Fibroblast of the aortic adventitia (primary cell): ENCODE data around the gene LEFTY2. TPM values are rescaled to one million over a fixed set of nuclear protein-coding genes. Genes with fewer than 3 reads are reported as not detected.

Experiments
- DNase-seq: peaks from one replicate; pipeline ENCODE4 v3.0.0-alpha.2; 2010; ENCODE audit warnings: low read depth
- H3K4me3 ChIP-seq: 2 replicates; pipeline ENCODE4 v1.5.1; 2011; ENCODE audit warnings: low read depth, mild to moderate bottlenecking, control low read depth, low read length, moderate library complexity
- CTCF ChIP-seq: IDR thresholded peaks from 2 replicates; pipeline ENCODE4 v1.5.1; 2011; ENCODE audit warnings: mild to moderate bottlenecking, low read length, control low read depth, inconsistent platforms; ENCODE audit not compliant: insufficient read depth
- total RNA-seq: library from RNA; depleted of rRNA; stranded (reverse); fragments of >200 nt; gene quantifications from 2 replicates; pipeline ENCODE4 v1.2.3, GENCODE V29; 2012; ENCODE audit warnings: low replicate concordance

The LEFTY2 gene
- total RNA-seq, 1 donor: 0.09 TPM

GRCh38 chr1:225903623-225904022 is 37.4 kb downstream of the LEFTY2 start:
- H3K4me3 ChIP-seq: no peak overlapping the region
- no peak for DNase-seq
- TF ChIP-seq CTCF: no peak

DNA sequence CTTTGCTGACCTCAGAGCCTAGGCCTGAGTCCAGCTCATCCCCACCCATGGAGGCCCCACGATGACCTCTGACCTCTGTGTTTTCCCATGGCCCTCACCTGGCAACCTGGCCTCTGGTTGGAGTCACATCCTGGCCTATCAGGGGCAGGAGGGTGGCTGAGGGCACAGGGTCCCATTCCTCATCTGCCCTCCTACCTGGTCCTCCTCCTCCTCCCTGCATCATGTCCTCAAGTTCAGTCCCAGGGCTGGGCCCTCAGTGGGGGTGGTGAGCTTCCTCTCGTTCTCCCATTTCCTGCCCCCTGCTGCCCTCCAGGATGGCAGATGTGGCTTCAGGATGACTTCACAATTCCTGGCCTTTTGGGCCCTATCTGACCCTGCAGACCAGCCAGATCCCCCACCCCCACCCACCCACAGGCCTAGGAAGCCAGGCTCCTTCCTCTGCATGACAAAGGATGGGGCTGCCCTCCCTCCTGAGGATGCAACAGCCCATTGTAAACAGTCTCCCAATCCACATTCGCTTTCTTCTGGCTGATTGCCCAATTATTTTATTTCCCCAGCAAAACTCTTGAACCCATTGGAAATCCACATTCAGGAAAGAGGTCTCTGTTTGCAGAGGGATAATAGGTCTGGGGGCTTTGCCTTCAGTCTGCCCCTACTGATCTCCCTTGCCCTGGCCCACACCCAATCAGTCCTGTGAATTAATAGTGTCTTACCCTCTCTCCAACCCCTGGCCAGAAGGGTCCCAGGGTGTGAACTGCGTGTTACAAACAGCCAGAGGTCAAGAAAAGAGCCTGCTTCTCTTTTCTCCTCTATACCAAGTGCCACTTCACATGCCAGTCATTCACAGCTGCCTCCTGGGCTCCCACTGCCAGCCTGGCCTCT is 41.7 kb downstream of the LEFTY2 start:
- H3K4me3 ChIP-seq: no peak overlapping the region
- no peak for DNase-seq
- TF ChIP-seq CTCF: no peak

DNA sequence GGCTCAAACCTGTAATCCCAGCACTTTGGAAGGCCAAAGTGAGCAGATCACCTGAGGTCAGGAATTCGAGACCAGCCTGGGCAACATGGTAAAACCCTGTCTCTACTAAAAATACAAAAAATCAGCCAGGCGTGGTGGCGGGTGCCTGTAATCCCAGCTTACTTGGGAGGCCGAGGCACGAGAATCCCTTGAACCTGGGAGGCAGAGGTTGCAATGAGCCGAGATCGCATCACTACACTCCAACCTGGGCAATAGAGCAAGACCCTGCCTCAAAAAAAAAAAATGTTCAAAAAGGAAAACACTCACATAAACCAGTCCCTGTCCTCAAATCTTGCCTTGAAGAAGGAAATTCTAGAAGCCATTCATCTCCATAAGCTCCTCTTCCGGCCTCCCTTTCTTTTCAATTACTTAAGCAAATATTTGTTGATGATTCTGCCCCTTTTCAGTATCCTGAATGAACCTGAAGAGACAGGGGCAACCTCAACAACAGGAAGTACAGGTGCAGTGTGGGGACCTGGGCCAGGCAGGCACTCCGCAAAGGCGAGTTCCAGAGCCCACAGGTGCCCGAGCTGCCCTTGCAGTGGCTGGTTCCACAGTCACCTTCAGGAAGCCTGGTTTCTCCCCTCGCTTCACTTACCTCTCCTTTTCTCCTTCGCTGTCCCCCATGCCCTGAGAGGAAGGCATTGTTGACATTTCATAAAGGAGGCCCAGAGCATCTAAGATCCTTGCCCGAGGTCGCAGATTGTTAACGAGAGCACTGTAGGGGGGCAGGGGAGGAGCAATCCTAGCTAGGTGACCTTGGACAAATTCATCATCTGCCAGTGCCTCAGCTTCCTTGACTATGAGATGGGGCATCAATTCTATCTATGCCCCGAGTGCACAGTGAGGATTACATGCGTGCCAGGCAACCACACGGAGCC is 43.2 kb downstream of the LEFTY2 start:
- TF ChIP-seq CTCF: no peak

GRCh38 chr1:225896937-225897549 is 44.0 kb downstream of the LEFTY2 start:
- no peak for TF ChIP-seq CTCF
- no peak overlapping the region for H3K4me3 ChIP-seq

More for the DNA sequence above, 43.2 kb downstream of the LEFTY2 start:
- no peak overlapping the region for H3K4me3 ChIP-seq
- DNase-seq: no peak

DNA sequence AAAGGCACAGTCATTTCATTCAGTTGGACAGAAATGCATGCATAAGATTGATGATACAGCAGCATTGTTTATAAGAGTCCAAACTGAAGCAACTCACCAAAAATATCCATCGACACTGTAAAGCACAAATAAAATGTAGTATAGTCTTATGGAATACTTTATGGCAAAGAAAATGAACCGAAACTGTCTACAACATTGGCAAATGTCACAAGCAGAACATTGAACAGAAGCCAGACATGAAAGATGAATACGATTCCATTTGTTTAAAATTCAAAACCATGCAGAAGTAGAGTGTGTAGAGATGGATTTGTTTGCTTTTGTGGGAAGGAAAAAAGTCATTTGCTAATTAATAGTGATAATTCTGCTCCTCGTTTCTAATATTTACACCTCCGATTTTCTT is 44.5 kb downstream of the LEFTY2 start:
- no peak overlapping the region for H3K4me3 ChIP-seq
- TF ChIP-seq CTCF: no peak
- no peak for DNase-seq

More at GRCh38 chr1:225896937-225897549, 44.0 kb downstream of the LEFTY2 start:
- DNase-seq: no peak

- no peak for TF ChIP-seq CTCF
- no peak overlapping the region for H3K4me3 ChIP-seq
- DNase-seq: no peak
Observed at GRCh38 chr1:225892307-225892706, 48.7 kb downstream of the LEFTY2 start.
